Prostate gland (tissue), 2 donors: ENCODE results near the gene TMPRSS5. TPM values are rescaled to one million over a fixed set of nuclear protein-coding genes. Genes with fewer than 3 reads are reported as not detected.

Experiments
- DNase-seq: peaks from one replicate; pipeline ENCODE4 v3.0.0-alpha.2; 2019; ENCODE audit warnings: low spot score
- H3K27ac ChIP-seq, 2 donors: fragments of 200-600 bp; sonication (generic); 2 replicates each; pipeline ENCODE4 v1.5.1; 2017 to 2019
- H3K27me3 ChIP-seq: fragments of 200-600 bp; sonication (generic); replicated peaks from 2 replicates; pipeline ENCODE4 v1.5.1; 2019; ENCODE audit not compliant: insufficient read depth
- H3K36me3 ChIP-seq, 2 donors: fragments of 200-600 bp; sonication (generic); 1 replicate in 1 of 2; 2 replicates in 1 of 2; pipeline versions ENCODE4 v1.5.1 to v1.8.1; 2017 to 2019
- H3K4me1 ChIP-seq: fragments of 200-600 bp; sonication (generic); replicated peaks from 2 replicates; pipeline ENCODE4 v1.5.1; 2019
- H3K4me3 ChIP-seq, 2 donors: fragments of 200-600 bp; sonication (generic); 2 replicates each; pipeline ENCODE4 v1.5.1; 2017 to 2019
- H3K9me3 ChIP-seq: fragments of 200-600 bp; sonication (generic); 2 replicates; pipeline ENCODE4 v1.5.1; 2017
- CTCF ChIP-seq, 4 experiments: fragments of 200-600 bp in 2 of 4; fragments of 450-650 bp in 2 of 4; sonication (generic) in 2 of 4; IDR thresholded peaks; 1 replicate in 3 of 4; 2 replicates in 1 of 4; pipeline ENCODE4 v1.5.1; 2016 to 2019; ENCODE audit warnings: antibody characterized with exemption in 4 of 4, mild to moderate bottlenecking in 2 of 4, moderate library complexity in 2 of 4
- POLR2A ChIP-seq: fragments of 450-650 bp; IDR thresholded peaks from one replicate; pipeline ENCODE4 v1.6.1; 2016; ENCODE audit warnings: antibody characterized with exemption, mild to moderate bottlenecking
- POLR2AphosphoS5 ChIP-seq: sonication (generic); formaldehyde crosslinking; IDR thresholded peaks from one replicate; pipeline ENCODE4 v1.6.1; 2017; ENCODE audit warnings: antibody characterized with exemption
- WGBS: methylation state at CpG from one replicate; pipeline ENCODE4 v1.1.5; 2018; 5-methylcytosine and 5-hydroxymethylcytosine counted together
- intact Hi-C: fragments of 100-400 bp; cut with DNase I; formaldehyde crosslinking; loops from one replicate; pipeline ENCODE4 v1.14.2; 2022
- total RNA-seq, 2 donors: library from RNA; depleted of rRNA; stranded (reverse); fragments of >200 nt; gene quantifications; one replicate each; pipeline ENCODE4 v1.1.0, GENCODE V29; 2016

TMPRSS5 gene
- 1 to 10 TPM; 1.5 to 2.1 TPM for total RNA-seq

DNA sequence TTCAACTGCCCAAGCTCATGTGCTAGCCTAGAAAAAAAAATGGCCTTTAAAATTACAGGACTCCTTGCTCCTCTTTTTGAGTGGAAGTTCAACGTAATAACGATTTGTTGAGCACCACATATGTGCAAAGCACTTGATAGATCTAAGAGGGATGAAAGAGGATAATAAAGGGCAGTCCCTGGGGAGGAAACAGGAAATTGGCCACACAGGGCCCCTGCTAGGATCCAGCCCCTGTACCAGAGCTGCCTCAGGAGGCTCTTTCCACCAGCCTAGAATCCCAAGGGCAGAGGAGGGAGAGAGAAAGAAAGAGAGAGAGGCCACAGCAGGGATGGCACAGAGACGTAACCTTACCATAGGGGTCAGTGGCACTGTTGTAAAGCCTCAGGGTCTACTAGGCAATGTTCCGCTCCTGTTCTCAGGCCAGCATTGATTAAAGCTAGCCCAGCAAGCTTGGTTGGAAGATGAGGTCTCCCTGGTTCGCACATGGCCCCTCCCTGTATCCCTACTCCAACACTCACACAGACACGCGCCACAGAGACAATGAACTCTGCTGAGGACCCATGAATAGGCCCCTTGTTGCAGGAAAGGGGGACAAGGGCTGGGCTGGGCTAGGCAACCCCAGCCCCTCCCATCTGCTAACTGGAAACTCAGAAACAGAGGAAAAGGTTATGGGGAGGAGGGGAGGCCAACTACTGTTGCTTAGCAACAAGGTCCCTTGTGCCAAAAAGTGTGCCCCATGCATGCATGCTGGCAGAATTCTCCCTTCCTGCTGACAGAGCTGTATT lies at the start of gene TMPRSS5:
Gene TMPRSS5, minus strand, starts transcription at position 438 of the 785 bp plus-strand sequence. Its CDS starts 84 bp downstream, at position 354.
- intact Hi-C loops, result no loop called here
- H3K36me3 ChIP-seq, result no peaks in the 10 kb centered on the region
- no peak for DNase-seq
- no peak within 1 kb of the TSS for H3K4me3 ChIP-seq
- TF ChIP-seq POLR2A (no peak), CTCF (IDR thresholded peaks at IDR 0.05) (no peak), POLR2AphosphoS5 (no peak)
- no peaks in the 10 kb centered on the region for H3K4me1 ChIP-seq
- H3K27me3 ChIP-seq, result no peaks in the 10 kb centered on the region
- no peak within 1 kb of the TSS for H3K27ac ChIP-seq
- H3K9me3 ChIP-seq, result no peaks in the 10 kb centered on the region
- 80% methylated on average over 7 of the region's 7 CpGs for WGBS

- Histone ChIP-seq H3K27me3 (no peaks in the 10 kb centered on the region), H3K36me3 (peaks cover 0 to 4% of the 10 kb centered on the region in 2 donors), H3K9me3 (no peaks in the 10 kb centered on the region), H3K27ac (no peak overlapping the region), H3K4me3 (no peak overlapping the region), H3K4me1 (no peaks in the 10 kb centered on the region)
- intact Hi-C loops, result no loop called here
- 84% methylated on average over 3 of the region's 3 CpGs for WGBS
- no peak for DNase-seq
- TF ChIP-seq CTCF (IDR thresholded peaks at IDR 0.05) (no peak), POLR2A (no peak), POLR2AphosphoS5 (no peak)
Measured at GRCh38 chr11:113752932-113753331, 46.8 kb upstream of the TMPRSS5 start.

- 95% methylated on average over 1 of the region's 1 CpG for WGBS
- no peak for DNase-seq
- Histone ChIP-seq H3K27me3 (no peaks in the 10 kb centered on the region), H3K4me1 (no peaks in the 10 kb centered on the region), H3K4me3 (no peak overlapping the region), H3K27ac (no peak overlapping the region), H3K9me3 (no peaks in the 10 kb centered on the region), H3K36me3 (peaks cover 0 to 2% of the 10 kb centered on the region in 2 donors)
- TF ChIP-seq POLR2A, result no peak
- no peak for TF ChIP-seq CTCF (IDR thresholded peaks at IDR 0.05)
- no peak for TF ChIP-seq POLR2AphosphoS5
- intact Hi-C loops, result no loop called here
Measured at GRCh38 chr11:113736323-113736722, 30.2 kb upstream of the TMPRSS5 start.

DNA sequence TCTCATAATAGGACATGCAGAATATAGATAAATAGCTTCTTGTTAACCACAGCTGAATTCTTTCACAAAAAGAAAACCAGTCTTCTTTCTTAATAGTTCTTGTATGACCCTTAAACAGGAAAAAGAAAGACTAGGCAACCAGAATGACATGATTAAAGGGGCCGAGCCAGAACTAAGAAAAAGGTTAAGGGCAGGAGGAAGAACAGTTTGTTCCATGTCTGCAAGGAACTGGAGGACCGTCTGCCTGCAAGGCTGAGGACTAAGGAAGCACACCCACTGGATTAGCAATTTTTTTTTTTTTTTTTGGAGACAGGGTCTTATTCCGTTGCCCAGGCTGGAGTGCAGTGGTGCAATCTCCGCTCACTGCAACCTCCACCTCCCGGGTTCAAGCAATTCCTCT lies 26.0 kb upstream of the TMPRSS5 start:
- no peak for DNase-seq
- WGBS, result 62% methylated on average over 5 of the region's 5 CpGs

More for the DNA sequence above, 26.0 kb upstream of the TMPRSS5 start:
- intact Hi-C loops, result loop anchor here (5.0 kb wide), 1 partner anchor 200 kb away; no protein-coding TSS in a partner anchor
- no peaks in the 10 kb centered on the region for H3K27me3 ChIP-seq
- no peak overlapping the region for H3K4me3 ChIP-seq
- H3K9me3 ChIP-seq, result no peaks in the 10 kb centered on the region
- peaks cover 0 to 2% of the 10 kb centered on the region in 2 donors for H3K36me3 ChIP-seq
- TF ChIP-seq CTCF (IDR thresholded peaks at IDR 0.05) (no peak), POLR2A (no peak), POLR2AphosphoS5 (no peak)
- no peaks in the 10 kb centered on the region for H3K4me1 ChIP-seq
- no peak overlapping the region for H3K27ac ChIP-seq
